Activated CD4-positive, alpha-beta T cell treated with anti-CD3 and anti-CD28 coated beads, Interleukin-2, amount 10 ng/mL, durations not matched to agents 7 days and 5 days (primary cell): ENCODE results near the gene MVP. TPM values are rescaled to one million over a fixed set of nuclear protein-coding genes. Genes with fewer than 3 reads are reported as not detected.
"Not testable (repeated sequence)": the region's sequence is repeated elsewhere in the genome, so short reads cannot be mapped to it uniquely, and the experiment has no call there.

ENCODE experiments used
- CTCF ChIA-PET: fragments of 350-600 bp; sonication (Branson Sonifier 250); formaldehyde crosslinking; loops from one replicate; lab custom pipeline; 2021; ENCODE audit warnings: antibody characterized with exemption; lab: Charles Lee
- POLR2A ChIA-PET: fragments of 350-600 bp; sonication (Branson Sonifier 250); formaldehyde crosslinking; loops from one replicate; lab custom pipeline; 2021; ENCODE audit warnings: antibody characterized with exemption; lab: Charles Lee
- DNase-seq: peaks from one replicate; pipeline ENCODE4 v3.0.0-alpha.2; 2020
- H3K27ac Mint-ChIP-seq: one replicate; pipeline ENCODE4 v1.8.0; 2021; ENCODE audit warnings: mild to moderate bottlenecking, moderate library complexity, mixed read lengths
- H3K27me3 Mint-ChIP-seq: one replicate; pipeline ENCODE4 v1.8.0; 2021; ENCODE audit warnings: mixed read lengths
- H3K36me3 Mint-ChIP-seq: one replicate; pipeline ENCODE4 v1.8.0; 2021; ENCODE audit warnings: low read depth, mixed read lengths
- H3K4me1 Mint-ChIP-seq: one replicate; pipeline ENCODE4 v1.8.0; 2021; ENCODE audit warnings: mixed read lengths
- H3K4me3 Mint-ChIP-seq: one replicate; pipeline ENCODE4 v1.8.0; 2021; ENCODE audit warnings: mild to moderate bottlenecking, moderate library complexity, mixed read lengths
- H3K9me3 Mint-ChIP-seq: one replicate; pipeline ENCODE4 v1.8.0; 2021; ENCODE audit warnings: mixed read lengths
- total RNA-seq, 2 experiments: library from RNA; stranded (reverse); gene quantifications; one replicate each; pipeline ENCODE4 v1.2.3, GENCODE V29; 2021

MVP gene
- total RNA-seq, 2 experiments from 2014 or later, result 177 to 187 TPM

- Mint-ChIP-seq H3K27me3 (peaks cover 27% of the 10 kb centered on the region), H3K4me3 (no peak overlapping the region), H3K4me1 (peaks cover 19% of the 10 kb centered on the region), H3K27ac (no peak overlapping the region), H3K9me3 (no peaks in the 10 kb centered on the region), H3K36me3 (no peaks in the 10 kb centered on the region)
- no peak for DNase-seq
- ChIA-PET POLR2A (no interaction called here), CTCF (no interaction called here)
Observed at GRCh38 chr16:29873319-29873718, 53.1 kb downstream of the MVP start.

GRCh38 chr16:29875206-29875605 is 54.9 kb downstream of the MVP start:
- Mint-ChIP-seq H3K36me3 (no peaks in the 10 kb centered on the region), H3K27ac (no peak overlapping the region), H3K27me3 (peaks cover 27% of the 10 kb centered on the region), H3K4me1 (peaks cover 19% of the 10 kb centered on the region), H3K4me3 (no peak overlapping the region), H3K9me3 (no peaks in the 10 kb centered on the region)
- ChIA-PET POLR2A (no interaction called here), CTCF (interaction anchor here (0.7 to 1.1 kb wide), 6 partner anchors 12 to 90 kb away, joined by 3 to 4 read pairs (median 3); partner anchors contain the start of genes CDIPT and SEZ6L2)
- no peak for DNase-seq

- POLR2A ChIA-PET, result no interaction called here
- peaks cover 30% of the 10 kb centered on the region for H3K27me3 Mint-ChIP-seq
- H3K4me3 Mint-ChIP-seq, result peak overlapping the region; percentile 54
- DNase-seq, result no peak
- peaks cover 19% of the 10 kb centered on the region for H3K4me1 Mint-ChIP-seq
- H3K27ac Mint-ChIP-seq, result no peak overlapping the region
- no peaks in the 10 kb centered on the region for H3K9me3 Mint-ChIP-seq
- no peaks in the 10 kb centered on the region for H3K36me3 Mint-ChIP-seq
- CTCF ChIA-PET, result interaction anchor here (1.0 kb wide), 1 partner anchor 13 kb away, joined by 3 read pairs; the partner anchor contains the start of gene CDIPT
Observed at GRCh38 chr16:29876217-29876593, 55.9 kb downstream of the MVP start.

GRCh38 chr16:29876594-29877249 is 56.5 kb downstream of the MVP start:
- Mint-ChIP-seq H3K27ac (no peak overlapping the region), H3K27me3 (peaks cover 30% of the 10 kb centered on the region), H3K4me3 (peak overlapping the region; percentile 54), H3K4me1 (peaks cover 19% of the 10 kb centered on the region), H3K36me3 (no peaks in the 10 kb centered on the region), H3K9me3 (no peaks in the 10 kb centered on the region)
- DNase-seq, result peak; percentile 33
- POLR2A ChIA-PET, result no interaction called here
- CTCF ChIA-PET, result interaction anchor here (0.8 to 1.5 kb wide), 5 partner anchors 14 to 143 kb away, joined by 3 to 4 read pairs (median 4); partner anchors contain the start of genes CDIPT and SEZ6L2

- ChIA-PET CTCF (interaction anchor here (0.8 to 1.5 kb wide), 6 partner anchors 14 to 144 kb away, joined by 3 to 4 read pairs (median 4); partner anchors contain the start of genes CDIPT and SEZ6L2), POLR2A (interaction anchor here (0.5 kb wide), 1 partner anchor 92 kb away, joined by 7 read pairs; no protein-coding TSS in a partner anchor)
- no peaks in the 10 kb centered on the region for H3K36me3 Mint-ChIP-seq
- H3K4me3 Mint-ChIP-seq, result peak overlapping the region; percentile 13
- peak; percentile 49 for DNase-seq
- H3K4me1 Mint-ChIP-seq, result peaks cover 19% of the 10 kb centered on the region
- H3K27me3 Mint-ChIP-seq, result peaks cover 30% of the 10 kb centered on the region
- H3K9me3 Mint-ChIP-seq, result no peaks in the 10 kb centered on the region
- no peak overlapping the region for H3K27ac Mint-ChIP-seq
Observed at GRCh38 chr16:29877266-29877961, 57.2 kb downstream of the MVP start.

- no peak overlapping the region for H3K4me3 Mint-ChIP-seq
- no peaks in the 10 kb centered on the region for H3K36me3 Mint-ChIP-seq
- H3K27me3 Mint-ChIP-seq, result peaks cover 34% of the 10 kb centered on the region
- no peak for DNase-seq
- H3K4me1 Mint-ChIP-seq, result peaks cover 19% of the 10 kb centered on the region
- ChIA-PET CTCF (interaction anchor here (1.0 to 1.5 kb wide), 3 partner anchors 21 to 96 kb away, joined by 3 read pairs; partner anchors contain the start of gene SEZ6L2), POLR2A (interaction anchor here (0.5 kb wide), 1 partner anchor 91 kb away, joined by 7 read pairs; no protein-coding TSS in a partner anchor)
- H3K9me3 Mint-ChIP-seq, result no peaks in the 10 kb centered on the region
- no peak overlapping the region for H3K27ac Mint-ChIP-seq
Observed at GRCh38 chr16:29878172-29878571, 57.9 kb downstream of the MVP start.

GRCh38 chr16:29881050-29881449 is 60.8 kb downstream of the MVP start:
- peaks cover 17% of the 10 kb centered on the region for H3K4me1 Mint-ChIP-seq
- POLR2A ChIA-PET, result no interaction called here
- H3K4me3 Mint-ChIP-seq, result no peak overlapping the region
- H3K36me3 Mint-ChIP-seq, result no peaks in the 10 kb centered on the region
- CTCF ChIA-PET, result interaction anchor here (1.3 to 1.4 kb wide), 2 partner anchors 17 to 33 kb away, joined by 3 to 4 read pairs; no protein-coding TSS in a partner anchor
- peaks cover 26% of the 10 kb centered on the region for H3K27me3 Mint-ChIP-seq
- H3K9me3 Mint-ChIP-seq, result no peaks in the 10 kb centered on the region
- no peak overlapping the region for H3K27ac Mint-ChIP-seq
- DNase-seq, result no peak

- POLR2A ChIA-PET, result no interaction called here
Observed at GRCh38 chr16:29883987-29884386, 63.7 kb downstream of the MVP start.

GRCh38 chr16:29889372-29889771 is 69.1 kb downstream of the MVP start:
- H3K4me1 Mint-ChIP-seq, H3K27ac Mint-ChIP-seq, DNase-seq, H3K4me3 Mint-ChIP-seq, POLR2A ChIA-PET, H3K27me3 Mint-ChIP-seq, H3K9me3 Mint-ChIP-seq, H3K36me3 Mint-ChIP-seq: not testable (repeated sequence)
- CTCF ChIA-PET, result interaction anchor here (0.6 to 1.5 kb wide), 3 partner anchors 25 to 106 kb away, joined by 4 to 5 read pairs (median 4); partner anchors contain the start of gene HIRIP3

More at GRCh38 chr16:29883987-29884386, 63.7 kb downstream of the MVP start:
- Mint-ChIP-seq H3K9me3 (no peaks in the 10 kb centered on the region), H3K4me3 (no peak overlapping the region), H3K36me3 (no peaks in the 10 kb centered on the region), H3K4me1 (no peaks in the 10 kb centered on the region), H3K27me3 (peaks cover 6% of the 10 kb centered on the region), H3K27ac (no peak overlapping the region)
- no peak for DNase-seq
- CTCF ChIA-PET, result no interaction called here

GRCh38 chr16:29891525-29892457 is 71.5 kb downstream of the MVP start:
- ChIA-PET POLR2A (no interaction called here), CTCF (interaction anchor here (0.6 kb wide), 1 partner anchor 127 kb away, joined by 4 read pairs; no protein-coding TSS in a partner anchor)
- no peaks in the 10 kb centered on the region for H3K4me1 Mint-ChIP-seq
- no peak for DNase-seq
- H3K27ac Mint-ChIP-seq, result no peak overlapping the region
- H3K27me3 Mint-ChIP-seq, result peaks cover 8% of the 10 kb centered on the region
- no peaks in the 10 kb centered on the region for H3K9me3 Mint-ChIP-seq
- no peak overlapping the region for H3K4me3 Mint-ChIP-seq
- H3K36me3 Mint-ChIP-seq, result no peaks in the 10 kb centered on the region

- Mint-ChIP-seq H3K27me3 (peaks cover 11% of the 10 kb centered on the region), H3K4me1 (no peaks in the 10 kb centered on the region), H3K27ac (no peak overlapping the region), H3K4me3 (no peak overlapping the region), H3K9me3 (no peaks in the 10 kb centered on the region), H3K36me3 (no peaks in the 10 kb centered on the region)
- CTCF ChIA-PET, result interaction anchor here (0.5 kb wide), 1 partner anchor 16 kb away, joined by 4 read pairs; no protein-coding TSS in a partner anchor
- no peak for DNase-seq
- POLR2A ChIA-PET, result no interaction called here
Observed at GRCh38 chr16:29892458-29892813, 72.2 kb downstream of the MVP start.

- Mint-ChIP-seq H3K9me3 (no peaks in the 10 kb centered on the region), H3K27ac (no peak overlapping the region), H3K36me3 (no peaks in the 10 kb centered on the region), H3K4me3 (no peak overlapping the region), H3K27me3 (peaks cover 22% of the 10 kb centered on the region), H3K4me1 (peaks cover 3% of the 10 kb centered on the region)
- POLR2A ChIA-PET, result no interaction called here
- no peak for DNase-seq
- CTCF ChIA-PET, result interaction anchor here (0.7 kb wide), 1 partner anchor 214 kb away, joined by 4 read pairs; no protein-coding TSS in a partner anchor
Observed at GRCh38 chr16:29893553-29893952, 73.3 kb downstream of the MVP start.
